HepG2 (cell line): ENCODE data around the gene CYP27A1. TPM values are rescaled to one million over a fixed set of nuclear protein-coding genes. Genes with fewer than 3 reads are reported as not detected.

Source experiments
- GATAD1 ChIP-seq: IDR thresholded peaks from 2 replicates; pipeline ENCODE4 v1.6.1; 2016; ENCODE audit warnings: missing genetic modification reagents, missing compliant biosample characterization
- HMGXB3 ChIP-seq: sonication (generic); formaldehyde crosslinking; IDR thresholded peaks from 2 replicates; pipeline ENCODE4 v1.4.0; 2020; ENCODE audit warnings: missing genetic modification reagents, borderline replicate concordance
- KDM6A ChIP-seq: IDR thresholded peaks from 2 replicates; pipeline ENCODE4 v1.6.1; 2016; ENCODE audit warnings: low read depth
- MED8 ChIP-seq: sonication (generic); formaldehyde crosslinking; IDR thresholded peaks from 2 replicates; pipeline ENCODE4 v1.8.1; 2023; ENCODE audit warnings: mild to moderate bottlenecking, missing genetic modification reagents; ENCODE audit not compliant: insufficient replicate concordance
- PRMT3 ChIP-seq: sonication (generic); formaldehyde crosslinking; IDR thresholded peaks from 2 replicates; pipeline ENCODE4 v1.8.1; 2022; ENCODE audit warnings: low read depth, mild to moderate bottlenecking, moderate library complexity, missing genetic modification reagents, borderline replicate concordance
- PRPF4 ChIP-seq: fragments of 200-400 bp; formaldehyde crosslinking; IDR thresholded peaks from 2 replicates; pipeline ENCODE4 v1.6.1; 2016; ENCODE audit warnings: low read length, low read depth; ENCODE audit not compliant: poor library complexity, severe bottlenecking
- RBAK ChIP-seq: sonication (generic); formaldehyde crosslinking; IDR thresholded peaks from 2 replicates; pipeline ENCODE4 v1.5.1; 2020; ENCODE audit warnings: mild to moderate bottlenecking, missing genetic modification reagents
- RBFOX2 ChIP-seq: fragments of 200-400 bp; formaldehyde crosslinking; IDR thresholded peaks from 2 replicates; pipeline ENCODE4 v1.6.1; 2017; ENCODE audit warnings: low read depth, mild to moderate bottlenecking, low read length
- ZBED4 ChIP-seq: sonication (generic); formaldehyde crosslinking; IDR thresholded peaks from 2 replicates; pipeline ENCODE4 v1.4.0; 2020; ENCODE audit warnings: missing genetic modification reagents, borderline replicate concordance
- ZBTB3 ChIP-seq: sonication (generic); formaldehyde crosslinking; IDR thresholded peaks from 2 replicates; pipeline ENCODE4 v1.4.0; 2020; ENCODE audit warnings: low read depth, mild to moderate bottlenecking, moderate library complexity, missing genetic modification reagents, borderline replicate concordance
- ZNF232 ChIP-seq: sonication (generic); formaldehyde crosslinking; IDR thresholded peaks from 2 replicates; pipeline ENCODE4 v1.4.0; 2020; ENCODE audit warnings: missing genetic modification reagents, borderline replicate concordance
- ZNF234 ChIP-seq: sonication (generic); formaldehyde crosslinking; conservative IDR thresholded peaks from 2 replicates; pipeline ENCODE4 v1.5.1; 2020; ENCODE audit warnings: mild to moderate bottlenecking, missing genetic modification reagents
- ZNF263 ChIP-seq: sonication (generic); formaldehyde crosslinking; IDR thresholded peaks from 2 replicates; pipeline ENCODE4 v1.4.0; 2020; ENCODE audit warnings: missing genetic modification reagents
- ZNF670 ChIP-seq: sonication (generic); formaldehyde crosslinking; IDR thresholded peaks from 2 replicates; pipeline ENCODE4 v1.8.0; 2022; ENCODE audit warnings: mild to moderate bottlenecking, missing genetic modification reagents, borderline replicate concordance
- ZNF746 ChIP-seq: sonication (generic); formaldehyde crosslinking; IDR thresholded peaks from 2 replicates; pipeline ENCODE4 v1.8.0; 2022; ENCODE audit warnings: mild to moderate bottlenecking, missing genetic modification reagents
- ZNF879 ChIP-seq: sonication (generic); formaldehyde crosslinking; IDR thresholded peaks from 2 replicates; pipeline ENCODE4 v1.8.1; 2023; ENCODE audit warnings: missing genetic modification reagents
- polyA plus RNA-seq, 8 experiments: library from polyadenylated mRNA; depleted of rRNA in 3 of 8; stranded (reverse) in 7 of 8; unstranded in 1 of 8; fragments of >200 nt; fragmentation: Illumina TruSeq in 4 of 8; extraction: Trizol in 4 of 8; gene quantifications; 2 replicates each; pipeline versions ENCODE4 v1.2.1 to v1.2.3, GENCODE V29; 2011 to 2016; ENCODE audit warnings: low read depth in 4 of 8, missing spikeins in 1 of 8, mixed read lengths in 1 of 8; ENCODE audit not compliant: insufficient read depth in 1 of 8
- total RNA-seq, 5 experiments: library from RNA; depleted of rRNA; stranded (reverse); fragments of >200 nt; fragmentation: Illumina TruSeq; extraction: Trizol; gene quantifications; 2 replicates each; pipeline ENCODE4 v1.2.3, GENCODE V29; 2016; ENCODE audit warnings: low read depth in 1 of 5
- TF ChIP-seq, protein P1 (sequence below): IDR thresholded peaks from 2 replicates; pipeline ENCODE4 v1.6.1; 2016; ENCODE audit warnings: missing compliant biosample characterization, missing genetic modification reagents, borderline replicate concordance
- TF ChIP-seq, protein P2 (sequence below): sonication (generic); formaldehyde crosslinking; IDR thresholded peaks from 2 replicates; pipeline ENCODE4 v1.4.0; 2020; ENCODE audit warnings: missing genetic modification reagents

The CYP27A1 gene
- total and polyA plus RNA-seq, 2 of the 13 experiments (the other 11 are each of a cell fraction or from before 2014, with no cell fraction given) = 157 to 266 TPM

GRCh38 chr2:218755567-218756404 lies 26.2 kb upstream of the CYP27A1 start (continued):
- peak; percentile 92; the same call in 1 of the 2 replicates for TF ChIP-seq HMGXB3 (CRISPR knock-in tag)
- peak; percentile 59 for TF ChIP-seq PRPF4
- TF ChIP-seq RBAK = peak; percentile 83; the same call in 1 of the 2 replicates
- peak; percentile 100 for TF ChIP-seq KDM6A
- TF ChIP-seq, protein P1, sequence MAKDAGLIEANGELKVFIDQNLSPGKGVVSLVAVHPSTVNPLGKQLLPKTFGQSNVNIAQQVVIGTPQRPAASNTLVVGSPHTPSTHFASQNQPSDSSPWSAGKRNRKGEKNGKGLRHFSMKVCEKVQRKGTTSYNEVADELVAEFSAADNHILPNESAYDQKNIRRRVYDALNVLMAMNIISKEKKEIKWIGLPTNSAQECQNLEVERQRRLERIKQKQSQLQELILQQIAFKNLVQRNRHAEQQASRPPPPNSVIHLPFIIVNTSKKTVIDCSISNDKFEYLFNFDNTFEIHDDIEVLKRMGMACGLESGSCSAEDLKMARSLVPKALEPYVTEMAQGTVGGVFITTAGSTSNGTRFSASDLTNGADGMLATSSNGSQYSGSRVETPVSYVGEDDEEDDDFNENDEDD (CRISPR knock-in tag) = peak; percentile 65; the same call in 1 of the 2 replicates
- peak; percentile 82 for TF ChIP-seq MED8 (CRISPR knock-in tag)
- TF ChIP-seq ZNF879 (CRISPR knock-in tag) = no peak
- TF ChIP-seq ZNF746 (CRISPR knock-in tag) = peak; percentile 99
- TF ChIP-seq, protein P2, sequence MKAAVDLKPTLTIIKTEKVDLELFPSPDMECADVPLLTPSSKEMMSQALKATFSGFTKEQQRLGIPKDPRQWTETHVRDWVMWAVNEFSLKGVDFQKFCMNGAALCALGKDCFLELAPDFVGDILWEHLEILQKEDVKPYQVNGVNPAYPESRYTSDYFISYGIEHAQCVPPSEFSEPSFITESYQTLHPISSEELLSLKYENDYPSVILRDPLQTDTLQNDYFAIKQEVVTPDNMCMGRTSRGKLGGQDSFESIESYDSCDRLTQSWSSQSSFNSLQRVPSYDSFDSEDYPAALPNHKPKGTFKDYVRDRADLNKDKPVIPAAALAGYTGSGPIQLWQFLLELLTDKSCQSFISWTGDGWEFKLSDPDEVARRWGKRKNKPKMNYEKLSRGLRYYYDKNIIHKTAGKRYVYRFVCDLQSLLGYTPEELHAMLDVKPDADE (CRISPR knock-in tag) = no peak
- peak; percentile 96 for TF ChIP-seq ZNF232 (CRISPR knock-in tag)
- TF ChIP-seq ZBTB3 (CRISPR knock-in tag) = peak; percentile 84; the same call in 1 of the 2 replicates
- no peak for TF ChIP-seq ZNF234
- peak; percentile 61; the same call in 1 of the 2 replicates for TF ChIP-seq ZNF263 (CRISPR knock-in tag)
- peak; percentile 95 for TF ChIP-seq ZNF670 (CRISPR knock-in tag)
- no peak for TF ChIP-seq PRMT3 (CRISPR knock-in tag)
- peak; percentile 83 for TF ChIP-seq GATAD1
- TF ChIP-seq ZBED4 (CRISPR knock-in tag) = peak; percentile 93
- TF ChIP-seq RBFOX2 = 0 out of 2 replicates have a peak, but pooled peaks have one; percentile 12
